Measurements from ENCODE around the gene CPNE2.

DNA sequence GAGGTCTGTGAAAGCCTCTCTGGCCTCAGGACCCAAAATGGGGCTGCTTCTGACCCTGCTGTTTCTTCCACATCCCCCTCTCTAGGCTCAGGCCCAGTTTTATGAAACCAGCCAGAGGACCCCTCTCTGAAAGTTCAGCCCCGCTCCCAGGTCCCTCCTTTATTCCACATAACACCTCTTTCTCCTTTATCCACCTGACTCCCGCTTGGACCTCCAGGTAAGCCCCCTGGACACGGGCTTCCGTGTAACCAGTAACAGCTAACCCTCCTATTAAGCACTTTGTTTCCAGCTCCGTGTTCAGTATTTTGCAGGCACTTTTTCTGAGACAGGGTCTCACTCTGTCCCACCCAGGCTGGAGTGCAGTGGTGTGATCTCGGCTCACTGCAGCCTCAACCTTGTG, 56.1 kb downstream of the CPNE2 start:
- TF ChIP-seq POLR2A (IDR thresholded peaks at IDR 0.05): no peak
- TF ChIP-seq, protein P1, sequence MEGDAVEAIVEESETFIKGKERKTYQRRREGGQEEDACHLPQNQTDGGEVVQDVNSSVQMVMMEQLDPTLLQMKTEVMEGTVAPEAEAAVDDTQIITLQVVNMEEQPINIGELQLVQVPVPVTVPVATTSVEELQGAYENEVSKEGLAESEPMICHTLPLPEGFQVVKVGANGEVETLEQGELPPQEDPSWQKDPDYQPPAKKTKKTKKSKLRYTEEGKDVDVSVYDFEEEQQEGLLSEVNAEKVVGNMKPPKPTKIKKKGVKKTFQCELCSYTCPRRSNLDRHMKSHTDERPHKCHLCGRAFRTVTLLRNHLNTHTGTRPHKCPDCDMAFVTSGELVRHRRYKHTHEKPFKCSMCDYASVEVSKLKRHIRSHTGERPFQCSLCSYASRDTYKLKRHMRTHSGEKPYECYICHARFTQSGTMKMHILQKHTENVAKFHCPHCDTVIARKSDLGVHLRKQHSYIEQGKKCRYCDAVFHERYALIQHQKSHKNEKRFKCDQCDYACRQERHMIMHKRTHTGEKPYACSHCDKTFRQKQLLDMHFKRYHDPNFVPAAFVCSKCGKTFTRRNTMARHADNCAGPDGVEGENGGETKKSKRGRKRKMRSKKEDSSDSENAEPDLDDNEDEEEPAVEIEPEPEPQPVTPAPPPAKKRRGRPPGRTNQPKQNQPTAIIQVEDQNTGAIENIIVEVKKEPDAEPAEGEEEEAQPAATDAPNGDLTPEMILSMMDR (IDR thresholded peaks at IDR 0.05): no peak
- TF ChIP-seq EP300 (IDR thresholded peaks at IDR 0.05; ENCODE audit: low read depth): no peak
- no peak for TF ChIP-seq POLR2AphosphoS5 (IDR thresholded peaks at IDR 0.05)
